VCaP (cell line): Measurements from ENCODE around the gene ROR1.
A peak's percentile ranks its signal among the peaks of the same experiment; 100 is the strongest.

Source experiments
- H3K27ac ChIP-seq: fragments of 450-650 bp; 2 replicates; pipeline ENCODE4 v1.5.1; 2017
- TF ChIP-seq, protein P1 (sequence below): fragments of 450-650 bp; conservative IDR thresholded peaks from 2 replicates; pipeline ENCODE4 v1.5.1; 2017; ENCODE audit warnings: mild to moderate bottlenecking, moderate library complexity

Gene ROR1

DNA sequence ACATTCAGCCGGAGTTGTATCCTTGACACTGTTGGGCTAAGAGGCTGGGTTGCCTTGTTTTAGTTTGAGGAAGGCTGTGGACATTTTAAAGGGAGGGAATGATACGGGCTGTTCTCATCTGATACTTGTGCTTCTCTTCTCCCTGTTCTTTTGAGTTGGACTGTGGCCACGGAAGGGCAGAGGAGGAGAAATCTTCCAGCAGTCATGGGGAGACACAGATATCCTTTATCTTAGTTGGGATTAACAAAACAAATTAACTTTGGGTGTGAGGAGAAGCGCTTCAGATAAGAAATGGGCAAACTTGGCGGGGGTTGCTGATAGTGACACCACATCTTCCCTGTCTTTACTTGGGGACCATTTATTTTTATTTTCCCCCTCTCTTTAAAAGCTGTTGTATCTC lies 138.8 kb downstream of the ROR1 start:
- peak overlapping the region; percentile 31 for H3K27ac ChIP-seq
- TF ChIP-seq, protein P1, sequence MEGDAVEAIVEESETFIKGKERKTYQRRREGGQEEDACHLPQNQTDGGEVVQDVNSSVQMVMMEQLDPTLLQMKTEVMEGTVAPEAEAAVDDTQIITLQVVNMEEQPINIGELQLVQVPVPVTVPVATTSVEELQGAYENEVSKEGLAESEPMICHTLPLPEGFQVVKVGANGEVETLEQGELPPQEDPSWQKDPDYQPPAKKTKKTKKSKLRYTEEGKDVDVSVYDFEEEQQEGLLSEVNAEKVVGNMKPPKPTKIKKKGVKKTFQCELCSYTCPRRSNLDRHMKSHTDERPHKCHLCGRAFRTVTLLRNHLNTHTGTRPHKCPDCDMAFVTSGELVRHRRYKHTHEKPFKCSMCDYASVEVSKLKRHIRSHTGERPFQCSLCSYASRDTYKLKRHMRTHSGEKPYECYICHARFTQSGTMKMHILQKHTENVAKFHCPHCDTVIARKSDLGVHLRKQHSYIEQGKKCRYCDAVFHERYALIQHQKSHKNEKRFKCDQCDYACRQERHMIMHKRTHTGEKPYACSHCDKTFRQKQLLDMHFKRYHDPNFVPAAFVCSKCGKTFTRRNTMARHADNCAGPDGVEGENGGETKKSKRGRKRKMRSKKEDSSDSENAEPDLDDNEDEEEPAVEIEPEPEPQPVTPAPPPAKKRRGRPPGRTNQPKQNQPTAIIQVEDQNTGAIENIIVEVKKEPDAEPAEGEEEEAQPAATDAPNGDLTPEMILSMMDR, result no peak

GRCh38 chr1:63913533-63913932 lies 139.7 kb downstream of the ROR1 start:
- TF ChIP-seq, protein P1, result no peak
- peak overlapping the region; percentile 2; the same call in 1 of the 2 replicates for H3K27ac ChIP-seq

DNA sequence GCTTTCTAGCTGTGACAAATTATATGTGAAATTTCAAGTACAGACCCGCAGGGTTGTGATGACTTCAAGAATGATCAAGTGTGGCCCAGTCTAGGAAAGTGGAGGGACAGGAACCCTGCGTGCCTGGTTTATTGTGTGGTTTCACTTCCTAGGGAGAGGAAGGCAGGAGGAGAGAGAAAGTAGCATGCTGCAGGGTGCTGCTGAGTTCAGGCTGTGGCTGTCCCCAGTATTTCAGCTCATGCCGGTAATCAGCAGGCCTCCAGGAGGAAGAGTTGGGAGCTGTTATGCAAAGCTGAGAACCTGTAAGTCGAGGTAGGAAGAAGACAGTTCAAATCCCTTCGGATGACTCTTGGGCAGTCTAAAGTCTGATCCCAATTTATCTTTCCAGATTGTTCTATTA lies 140.4 kb downstream of the ROR1 start:
- TF ChIP-seq, protein P1, result no peak
- peak overlapping the region; percentile 2; the same call in 1 of the 2 replicates for H3K27ac ChIP-seq

DNA sequence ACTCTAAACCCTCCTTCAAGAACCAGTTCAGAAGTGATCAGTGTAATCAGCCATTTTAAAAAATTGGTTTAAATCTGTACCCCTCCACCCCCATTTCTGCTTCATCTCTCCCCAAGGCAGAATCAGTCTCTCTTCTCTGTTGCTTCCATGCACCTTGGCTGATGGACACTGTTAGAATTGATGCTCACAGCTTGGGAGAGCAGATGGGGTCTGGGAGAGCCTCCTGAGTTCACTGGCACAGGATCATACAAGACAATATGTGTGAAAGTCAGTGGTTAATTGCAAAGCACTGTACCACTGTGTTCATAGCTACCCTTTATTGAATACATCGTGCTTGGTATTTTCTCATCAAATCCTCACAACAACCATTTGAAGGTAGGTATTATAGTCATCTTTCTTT lies 140.9 kb downstream of the ROR1 start:
- TF ChIP-seq, protein P1, result no peak
- peak overlapping the region; percentile 2; the same call in 1 of the 2 replicates for H3K27ac ChIP-seq

GRCh38 chr1:63915121-63915520 lies 141.3 kb downstream of the ROR1 start:
- H3K27ac ChIP-seq, result no peak overlapping the region; the same call in 1 of the 2 replicates
- TF ChIP-seq, protein P1, result no peak

- H3K27ac ChIP-seq, result peak overlapping the region; percentile 47; the same call in 1 of the 2 replicates
- TF ChIP-seq, protein P1, result no peak
These were observed 142.9 kb downstream of the ROR1 start for GRCh38 chr1:63916485-63917360.

GRCh38 chr1:63917571-63918417 lies 144.0 kb downstream of the ROR1 start:
- H3K27ac ChIP-seq, result peak overlapping the region; percentile 47; the same call in 1 of the 2 replicates
- TF ChIP-seq, protein P1, result no peak
